K562 (cell line): Measurements from ENCODE around the gene TAF1A. TPM values are rescaled to one million over a fixed set of nuclear protein-coding genes. Genes with fewer than 3 reads are reported as not detected.
A peak's percentile ranks its signal among the peaks of the same experiment; 100 is the strongest.

Experiments used
- BRD9 ChIP-seq: fragments of 450-650 bp; IDR thresholded peaks from 2 replicates; pipeline ENCODE4 v1.6.1; 2018; ENCODE audit warnings: low read depth; ENCODE audit not compliant: partially characterized antibody
- HNRNPK ChIP-seq: fragments of 200-400 bp; formaldehyde crosslinking; IDR thresholded peaks from one replicate; pipeline ENCODE4 v1.6.1; 2018; ENCODE audit warnings: mild to moderate bottlenecking, low read depth, low read length; ENCODE audit not compliant: poor library complexity, severe bottlenecking
- RBM39 ChIP-seq: fragments of 200-400 bp; formaldehyde crosslinking; optimal IDR thresholded peaks from 2 replicates; pipeline ENCODE3; 2018; ENCODE audit warnings: low read depth, low read length
- SIN3A ChIP-seq, 2 experiments: fragments of 150-350 bp in 1 of 2; IDR thresholded peaks; 2 replicates each; pipeline ENCODE4 v1.6.1; 2011 to 2016; ENCODE audit warnings: borderline replicate concordance in 2 of 2, low read depth in 2 of 2, low read length in 2 of 2, mild to moderate bottlenecking in 2 of 2, moderate library complexity in 2 of 2; ENCODE audit not compliant: control insufficient read depth in 1 of 2
- TEAD2 ChIP-seq: fragments of 450-650 bp; IDR thresholded peaks from 2 replicates; pipeline ENCODE4 v1.6.1; 2016; ENCODE audit warnings: missing genetic modification characterization, control low read depth, missing compliant biosample characterization
- ZNF354B ChIP-seq: fragments of 250-450 bp; sonication (Bioruptor Pico); IDR thresholded peaks from 2 replicates; pipeline ENCODE4 v1.4.0; 2020
- ZSCAN32 ChIP-seq: fragments of 450-650 bp; formaldehyde crosslinking; IDR thresholded peaks from 2 replicates; pipeline ENCODE4 v1.4.0; 2020; ENCODE audit warnings: mild to moderate bottlenecking, moderate library complexity
- polyA plus RNA-seq, 8 experiments: library from polyadenylated mRNA; depleted of rRNA in 4 of 8; stranded (reverse) in 5 of 8; unstranded in 3 of 8; fragments of >200 nt; fragmentation: Nextera tagmentation in 2 of 8; fragmentation: Illumina TruSeq in 1 of 8; extraction: Ambion mirVana in 2 of 8; extraction: Trizol in 1 of 8; gene quantifications; 2 replicates each; pipeline versions ENCODE4 v1.2.1 to v1.2.3, GENCODE V29; 2011 to 2014; ENCODE audit warnings: inconsistent platforms in 1 of 8, missing spikeins in 1 of 8
- total RNA-seq, 7 experiments: library from RNA; depleted of rRNA in 6 of 7; stranded (reverse); fragments of >200 nt in 6 of 7; fragmentation: Illumina TruSeq in 2 of 7; extraction: Trizol in 2 of 7; gene quantifications; 2 replicates each; pipeline versions ENCODE4 v1.2.1 to v1.2.3, GENCODE V29; 2011 to 2021; ENCODE audit warnings: low replicate concordance in 1 of 7
- TF ChIP-seq, protein P1 (sequence below): fragments of 200-600 bp; sonication (generic); IDR thresholded peaks from one replicate; pipeline ENCODE4 v1.6.1; 2012; ENCODE audit warnings: mild to moderate bottlenecking, low read depth, low read length, inconsistent platforms
- TF ChIP-seq, protein P2 (sequence below): fragments of 250-450 bp; sonication (Bioruptor Pico); IDR thresholded peaks from 2 replicates; pipeline ENCODE4 v1.5.0; 2022; ENCODE audit warnings: mild to moderate bottlenecking
- TF ChIP-seq, protein P3 (sequence below): fragments of 250-450 bp; sonication (Bioruptor Pico); IDR thresholded peaks from 2 replicates; pipeline ENCODE4 v1.8.0; 2021; ENCODE audit warnings: borderline replicate concordance, mild to moderate bottlenecking, moderate library complexity; ENCODE audit not compliant: poor library complexity, severe bottlenecking

Gene TAF1A
- total and polyA plus RNA-seq, 9 of the 15 experiments (the other 6 are each of a cell fraction or from before 2014, with no cell fraction given), result 17.8 to 36.8 (median 25.3) TPM

DNA sequence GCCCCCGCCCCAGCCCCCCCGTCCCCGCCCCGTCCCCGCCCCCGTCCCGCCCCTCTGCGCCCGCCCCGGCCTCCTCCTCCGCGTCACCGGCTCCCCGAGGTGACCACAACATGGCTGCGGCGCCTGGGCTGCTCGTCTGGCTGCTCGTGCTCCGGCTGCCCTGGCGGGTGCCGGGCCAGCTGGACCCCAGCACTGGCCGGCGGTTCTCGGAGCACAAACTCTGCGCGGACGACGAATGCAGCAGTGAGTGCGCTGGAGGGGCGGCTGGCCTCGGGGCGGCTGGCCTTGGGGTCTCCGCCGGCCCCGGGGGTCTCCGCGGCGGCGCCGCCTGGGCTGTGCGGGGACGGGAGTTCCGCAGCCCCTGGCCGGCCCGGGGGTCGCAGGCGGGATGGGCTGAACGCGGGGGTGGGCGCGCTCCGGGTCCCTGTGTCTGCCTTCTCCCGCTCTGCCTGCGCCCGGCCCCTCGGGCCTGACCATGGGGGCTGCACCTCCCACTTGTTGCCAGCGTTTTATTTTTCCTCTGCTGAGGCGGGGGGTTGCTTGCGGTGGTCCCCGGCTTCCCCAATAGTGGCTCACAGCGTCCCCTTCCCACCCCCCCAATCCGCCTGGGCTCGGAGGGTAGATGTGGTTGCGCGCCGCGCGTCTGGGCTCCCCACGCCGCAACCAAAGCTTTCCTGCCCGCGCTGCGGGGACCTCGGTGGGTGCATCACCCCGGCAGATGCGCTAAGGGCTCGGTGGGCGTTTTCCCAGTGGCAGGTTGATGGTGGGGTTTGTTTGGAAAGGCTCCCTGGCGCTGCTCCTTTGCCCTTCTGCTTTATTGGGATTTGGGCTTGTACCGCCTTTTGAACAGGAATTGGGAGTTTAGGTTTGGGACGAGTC, 28.5 kb upstream of the TAF1A start, which contains the start of gene MIA3 (continued):
- TF ChIP-seq, protein P1, sequence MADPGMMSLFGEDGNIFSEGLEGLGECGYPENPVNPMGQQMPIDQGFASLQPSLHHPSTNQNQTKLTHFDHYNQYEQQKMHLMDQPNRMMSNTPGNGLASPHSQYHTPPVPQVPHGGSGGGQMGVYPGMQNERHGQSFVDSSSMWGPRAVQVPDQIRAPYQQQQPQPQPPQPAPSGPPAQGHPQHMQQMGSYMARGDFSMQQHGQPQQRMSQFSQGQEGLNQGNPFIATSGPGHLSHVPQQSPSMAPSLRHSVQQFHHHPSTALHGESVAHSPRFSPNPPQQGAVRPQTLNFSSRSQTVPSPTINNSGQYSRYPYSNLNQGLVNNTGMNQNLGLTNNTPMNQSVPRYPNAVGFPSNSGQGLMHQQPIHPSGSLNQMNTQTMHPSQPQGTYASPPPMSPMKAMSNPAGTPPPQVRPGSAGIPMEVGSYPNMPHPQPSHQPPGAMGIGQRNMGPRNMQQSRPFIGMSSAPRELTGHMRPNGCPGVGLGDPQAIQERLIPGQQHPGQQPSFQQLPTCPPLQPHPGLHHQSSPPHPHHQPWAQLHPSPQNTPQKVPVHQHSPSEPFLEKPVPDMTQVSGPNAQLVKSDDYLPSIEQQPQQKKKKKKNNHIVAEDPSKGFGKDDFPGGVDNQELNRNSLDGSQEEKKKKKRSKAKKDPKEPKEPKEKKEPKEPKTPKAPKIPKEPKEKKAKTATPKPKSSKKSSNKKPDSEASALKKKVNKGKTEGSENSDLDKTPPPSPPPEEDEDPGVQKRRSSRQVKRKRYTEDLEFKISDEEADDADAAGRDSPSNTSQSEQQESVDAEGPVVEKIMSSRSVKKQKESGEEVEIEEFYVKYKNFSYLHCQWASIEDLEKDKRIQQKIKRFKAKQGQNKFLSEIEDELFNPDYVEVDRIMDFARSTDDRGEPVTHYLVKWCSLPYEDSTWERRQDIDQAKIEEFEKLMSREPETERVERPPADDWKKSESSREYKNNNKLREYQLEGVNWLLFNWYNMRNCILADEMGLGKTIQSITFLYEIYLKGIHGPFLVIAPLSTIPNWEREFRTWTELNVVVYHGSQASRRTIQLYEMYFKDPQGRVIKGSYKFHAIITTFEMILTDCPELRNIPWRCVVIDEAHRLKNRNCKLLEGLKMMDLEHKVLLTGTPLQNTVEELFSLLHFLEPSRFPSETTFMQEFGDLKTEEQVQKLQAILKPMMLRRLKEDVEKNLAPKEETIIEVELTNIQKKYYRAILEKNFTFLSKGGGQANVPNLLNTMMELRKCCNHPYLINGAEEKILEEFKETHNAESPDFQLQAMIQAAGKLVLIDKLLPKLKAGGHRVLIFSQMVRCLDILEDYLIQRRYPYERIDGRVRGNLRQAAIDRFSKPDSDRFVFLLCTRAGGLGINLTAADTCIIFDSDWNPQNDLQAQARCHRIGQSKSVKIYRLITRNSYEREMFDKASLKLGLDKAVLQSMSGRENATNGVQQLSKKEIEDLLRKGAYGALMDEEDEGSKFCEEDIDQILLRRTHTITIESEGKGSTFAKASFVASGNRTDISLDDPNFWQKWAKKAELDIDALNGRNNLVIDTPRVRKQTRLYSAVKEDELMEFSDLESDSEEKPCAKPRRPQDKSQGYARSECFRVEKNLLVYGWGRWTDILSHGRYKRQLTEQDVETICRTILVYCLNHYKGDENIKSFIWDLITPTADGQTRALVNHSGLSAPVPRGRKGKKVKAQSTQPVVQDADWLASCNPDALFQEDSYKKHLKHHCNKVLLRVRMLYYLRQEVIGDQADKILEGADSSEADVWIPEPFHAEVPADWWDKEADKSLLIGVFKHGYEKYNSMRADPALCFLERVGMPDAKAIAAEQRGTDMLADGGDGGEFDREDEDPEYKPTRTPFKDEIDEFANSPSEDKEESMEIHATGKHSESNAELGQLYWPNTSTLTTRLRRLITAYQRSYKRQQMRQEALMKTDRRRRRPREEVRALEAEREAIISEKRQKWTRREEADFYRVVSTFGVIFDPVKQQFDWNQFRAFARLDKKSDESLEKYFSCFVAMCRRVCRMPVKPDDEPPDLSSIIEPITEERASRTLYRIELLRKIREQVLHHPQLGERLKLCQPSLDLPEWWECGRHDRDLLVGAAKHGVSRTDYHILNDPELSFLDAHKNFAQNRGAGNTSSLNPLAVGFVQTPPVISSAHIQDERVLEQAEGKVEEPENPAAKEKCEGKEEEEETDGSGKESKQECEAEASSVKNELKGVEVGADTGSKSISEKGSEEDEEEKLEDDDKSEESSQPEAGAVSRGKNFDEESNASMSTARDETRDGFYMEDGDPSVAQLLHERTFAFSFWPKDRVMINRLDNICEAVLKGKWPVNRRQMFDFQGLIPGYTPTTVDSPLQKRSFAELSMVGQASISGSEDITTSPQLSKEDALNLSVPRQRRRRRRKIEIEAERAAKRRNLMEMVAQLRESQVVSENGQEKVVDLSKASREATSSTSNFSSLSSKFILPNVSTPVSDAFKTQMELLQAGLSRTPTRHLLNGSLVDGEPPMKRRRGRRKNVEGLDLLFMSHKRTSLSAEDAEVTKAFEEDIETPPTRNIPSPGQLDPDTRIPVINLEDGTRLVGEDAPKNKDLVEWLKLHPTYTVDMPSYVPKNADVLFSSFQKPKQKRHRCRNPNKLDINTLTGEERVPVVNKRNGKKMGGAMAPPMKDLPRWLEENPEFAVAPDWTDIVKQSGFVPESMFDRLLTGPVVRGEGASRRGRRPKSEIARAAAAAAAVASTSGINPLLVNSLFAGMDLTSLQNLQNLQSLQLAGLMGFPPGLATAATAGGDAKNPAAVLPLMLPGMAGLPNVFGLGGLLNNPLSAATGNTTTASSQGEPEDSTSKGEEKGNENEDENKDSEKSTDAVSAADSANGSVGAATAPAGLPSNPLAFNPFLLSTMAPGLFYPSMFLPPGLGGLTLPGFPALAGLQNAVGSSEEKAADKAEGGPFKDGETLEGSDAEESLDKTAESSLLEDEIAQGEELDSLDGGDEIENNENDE, result no peak
- TF ChIP-seq SIN3A (IDR thresholded peaks at IDR 0.05; ENCODE audit: borderline replicate concordance in 2 of 2, control insufficient read depth in 1 of 2, low read depth in 2 of 2, low read length in 2 of 2) (peak; percentile 61 to 70; a peak in 2 of 4 replicates), ZNF354B (CRISPR knock-in tag) (no peak), ZSCAN32 (no peak), RBM39 (no peak), TEAD2 (tag) (no peak), BRD9 (no peak), HNRNPK (no peak)
- TF ChIP-seq, protein P2, sequence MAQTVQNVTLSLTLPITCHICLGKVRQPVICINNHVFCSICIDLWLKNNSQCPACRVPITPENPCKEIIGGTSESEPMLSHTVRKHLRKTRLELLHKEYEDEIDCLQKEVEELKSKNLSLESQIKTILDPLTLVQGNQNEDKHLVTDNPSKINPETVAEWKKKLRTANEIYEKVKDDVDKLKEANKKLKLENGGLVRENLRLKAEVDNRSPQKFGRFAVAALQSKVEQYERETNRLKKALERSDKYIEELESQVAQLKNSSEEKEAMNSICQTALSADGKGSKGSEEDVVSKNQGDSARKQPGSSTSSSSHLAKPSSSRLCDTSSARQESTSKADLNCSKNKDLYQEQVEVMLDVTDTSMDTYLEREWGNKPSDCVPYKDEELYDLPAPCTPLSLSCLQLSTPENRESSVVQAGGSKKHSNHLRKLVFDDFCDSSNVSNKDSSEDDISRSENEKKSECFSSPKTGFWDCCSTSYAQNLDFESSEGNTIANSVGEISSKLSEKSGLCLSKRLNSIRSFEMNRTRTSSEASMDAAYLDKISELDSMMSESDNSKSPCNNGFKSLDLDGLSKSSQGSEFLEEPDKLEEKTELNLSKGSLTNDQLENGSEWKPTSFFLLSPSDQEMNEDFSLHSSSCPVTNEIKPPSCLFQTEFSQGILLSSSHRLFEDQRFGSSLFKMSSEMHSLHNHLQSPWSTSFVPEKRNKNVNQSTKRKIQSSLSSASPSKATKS (CRISPR knock-in tag), result no peak
- TF ChIP-seq, protein P3, sequence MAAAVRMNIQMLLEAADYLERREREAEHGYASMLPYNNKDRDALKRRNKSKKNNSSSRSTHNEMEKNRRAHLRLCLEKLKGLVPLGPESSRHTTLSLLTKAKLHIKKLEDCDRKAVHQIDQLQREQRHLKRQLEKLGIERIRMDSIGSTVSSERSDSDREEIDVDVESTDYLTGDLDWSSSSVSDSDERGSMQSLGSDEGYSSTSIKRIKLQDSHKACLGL, result no peak
